HFFc6 (cell line): ENCODE results near the gene ADGRG1. TPM values are rescaled to one million over a fixed set of nuclear protein-coding genes. Genes with fewer than 3 reads are reported as not detected.

ENCODE experiments used
- DNase-seq: peaks from one replicate; pipeline ENCODE4 v3.0.0-alpha.2; 2018
- H3K27ac Mint-ChIP-seq: 2 replicates; pipeline ENCODE4 v1.8.0; 2020; ENCODE audit warnings: mild to moderate bottlenecking, mixed read lengths
- H3K27me3 Mint-ChIP-seq: 2 replicates; pipeline ENCODE4 v1.8.0; 2021; ENCODE audit warnings: mild to moderate bottlenecking, moderate library complexity, mixed read lengths; ENCODE audit not compliant: insufficient read depth
- H3K36me3 Mint-ChIP-seq: 2 replicates; pipeline ENCODE4 v1.8.0; 2021; ENCODE audit warnings: low read depth, mixed read lengths
- H3K4me1 Mint-ChIP-seq: 2 replicates; pipeline ENCODE4 v1.8.0; 2020; ENCODE audit warnings: low read depth, mixed read lengths
- H3K4me3 Mint-ChIP-seq: 2 replicates; pipeline ENCODE4 v1.8.0; 2020; ENCODE audit warnings: mild to moderate bottlenecking, moderate library complexity, mixed read lengths
- H3K9me3 Mint-ChIP-seq: 2 replicates; pipeline ENCODE4 v1.8.0; 2020; ENCODE audit warnings: mild to moderate bottlenecking, mixed read lengths
- total RNA-seq, 6 experiments: library from RNA; stranded (reverse); fragmentation: NEBNext Ultra II Directional; extraction: Animal tissue kit (Norgen Biotek cat#: 25700); gene quantifications; 2 replicates in 1 of 6; 3 replicates in 5 of 6; pipeline ENCODE4 v1.2.3, GENCODE V29; 2021
- TF ChIP-seq, protein P1 (sequence below): fragments of 200-600 bp; sonication (generic); IDR thresholded peaks from 2 replicates; pipeline ENCODE4 v1.5.0; 2021; ENCODE audit warnings: antibody characterized with exemption, mild to moderate bottlenecking

ADGRG1 gene
- total RNA-seq, 6 experiments from 2014 or later, result 0.18 to 1.4 (median 0.50) TPM

DNA sequence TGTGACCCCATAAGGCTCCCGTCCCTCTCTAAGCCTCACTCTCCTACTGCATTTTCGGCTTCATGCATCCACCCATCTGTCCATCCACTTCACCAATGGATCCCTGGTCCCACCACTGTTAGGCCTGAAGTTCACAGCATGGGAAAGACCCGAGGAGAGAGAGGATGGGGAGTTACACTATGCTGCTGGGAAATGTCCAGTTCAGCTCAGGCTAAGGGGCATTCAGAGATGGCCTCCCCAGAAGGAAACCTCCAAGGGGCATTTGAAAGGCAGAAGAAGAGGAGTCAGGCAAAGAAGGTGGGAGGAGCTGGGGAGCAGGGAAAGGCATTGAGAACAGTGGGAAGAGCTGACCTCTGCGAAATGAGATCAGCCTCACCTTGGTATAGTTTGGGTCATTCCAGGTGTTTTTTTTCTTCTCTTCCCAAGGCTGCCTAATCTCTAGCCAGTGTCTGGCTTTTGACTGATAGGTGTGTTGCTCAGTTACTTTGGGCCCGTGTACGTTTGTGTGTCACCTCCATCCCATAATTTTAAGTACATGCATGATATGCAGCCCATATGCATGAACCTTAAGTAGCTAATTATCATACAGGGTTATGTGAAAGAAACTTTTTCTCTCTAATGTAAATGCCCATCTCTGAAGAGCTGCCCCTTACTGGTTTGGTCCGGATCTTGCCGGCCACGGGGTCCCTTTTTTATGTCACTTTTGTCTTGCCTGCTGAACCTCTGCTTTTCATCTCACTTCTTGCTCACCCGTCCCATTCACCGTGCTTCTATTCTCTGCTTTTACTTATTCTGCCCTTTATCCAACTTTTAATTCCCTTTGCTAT, 54.6 kb downstream of the ADGRG1 start:
- TF ChIP-seq, protein P1, sequence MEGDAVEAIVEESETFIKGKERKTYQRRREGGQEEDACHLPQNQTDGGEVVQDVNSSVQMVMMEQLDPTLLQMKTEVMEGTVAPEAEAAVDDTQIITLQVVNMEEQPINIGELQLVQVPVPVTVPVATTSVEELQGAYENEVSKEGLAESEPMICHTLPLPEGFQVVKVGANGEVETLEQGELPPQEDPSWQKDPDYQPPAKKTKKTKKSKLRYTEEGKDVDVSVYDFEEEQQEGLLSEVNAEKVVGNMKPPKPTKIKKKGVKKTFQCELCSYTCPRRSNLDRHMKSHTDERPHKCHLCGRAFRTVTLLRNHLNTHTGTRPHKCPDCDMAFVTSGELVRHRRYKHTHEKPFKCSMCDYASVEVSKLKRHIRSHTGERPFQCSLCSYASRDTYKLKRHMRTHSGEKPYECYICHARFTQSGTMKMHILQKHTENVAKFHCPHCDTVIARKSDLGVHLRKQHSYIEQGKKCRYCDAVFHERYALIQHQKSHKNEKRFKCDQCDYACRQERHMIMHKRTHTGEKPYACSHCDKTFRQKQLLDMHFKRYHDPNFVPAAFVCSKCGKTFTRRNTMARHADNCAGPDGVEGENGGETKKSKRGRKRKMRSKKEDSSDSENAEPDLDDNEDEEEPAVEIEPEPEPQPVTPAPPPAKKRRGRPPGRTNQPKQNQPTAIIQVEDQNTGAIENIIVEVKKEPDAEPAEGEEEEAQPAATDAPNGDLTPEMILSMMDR, result no peak
- DNase-seq, result no peak
- H3K9me3 Mint-ChIP-seq, result no peaks in the 10 kb centered on the region
- no peak overlapping the region for H3K4me3 Mint-ChIP-seq
- H3K27ac Mint-ChIP-seq, result no peak overlapping the region
- H3K27me3 Mint-ChIP-seq, result peaks cover 33% of the 10 kb centered on the region
- no peaks in the 10 kb centered on the region for H3K36me3 Mint-ChIP-seq
- H3K4me1 Mint-ChIP-seq, result no peaks in the 10 kb centered on the region

GRCh38 chr16:57683636-57684545, 55.5 kb downstream of the ADGRG1 start:
- Mint-ChIP-seq H3K27me3 (peaks cover 35% of the 10 kb centered on the region), H3K27ac (no peak overlapping the region), H3K36me3 (no peaks in the 10 kb centered on the region), H3K9me3 (no peaks in the 10 kb centered on the region), H3K4me3 (no peak overlapping the region), H3K4me1 (no peaks in the 10 kb centered on the region)
- TF ChIP-seq, protein P1, result no peak
- no peak for DNase-seq

DNA sequence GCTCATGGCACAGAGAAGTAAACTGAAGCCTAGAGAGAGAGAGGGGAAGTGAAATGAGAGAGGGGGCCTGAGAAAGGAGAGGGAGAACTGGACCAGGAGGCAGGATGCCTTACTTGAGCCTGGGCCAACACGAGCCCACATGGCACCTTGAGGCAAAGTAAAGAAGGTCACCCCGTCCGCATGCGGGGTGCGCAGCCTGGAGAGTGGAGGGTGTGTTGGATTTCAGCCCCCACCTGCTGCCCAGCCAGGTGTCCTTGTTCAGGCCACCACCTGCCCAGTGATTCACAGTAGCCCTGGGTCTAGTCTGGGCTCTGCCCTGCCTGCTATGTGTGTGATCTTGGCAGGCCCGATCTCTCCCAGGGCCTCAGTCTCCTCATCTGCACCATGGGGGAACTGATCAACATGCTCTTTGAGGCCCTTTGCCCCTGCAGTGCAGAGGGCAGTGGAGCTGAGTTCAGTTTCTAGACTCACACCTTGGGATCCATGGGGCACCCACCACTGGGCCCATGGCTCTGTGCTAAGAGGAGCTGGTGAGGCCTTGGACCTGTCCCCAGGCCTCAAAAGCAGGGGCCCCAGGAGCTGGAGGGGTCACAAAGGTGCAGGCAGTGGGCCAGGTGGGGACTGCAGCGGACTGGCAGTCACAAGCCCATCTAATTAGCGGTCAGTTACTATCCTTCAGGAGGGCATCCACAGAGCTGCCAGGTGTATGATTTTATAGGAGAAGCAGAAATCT, 56.4 kb downstream of the ADGRG1 start:
- no peaks in the 10 kb centered on the region for H3K4me1 Mint-ChIP-seq
- TF ChIP-seq, protein P1, result no peak
- peaks cover 30% of the 10 kb centered on the region for H3K27me3 Mint-ChIP-seq
- no peaks in the 10 kb centered on the region for H3K9me3 Mint-ChIP-seq
- DNase-seq, result no peak
- H3K4me3 Mint-ChIP-seq, result no peak overlapping the region
- no peak overlapping the region for H3K27ac Mint-ChIP-seq
- H3K36me3 Mint-ChIP-seq, result no peaks in the 10 kb centered on the region

- TF ChIP-seq, protein P1, result no peak
- H3K27ac Mint-ChIP-seq, result no peak overlapping the region
- no peaks in the 10 kb centered on the region for H3K9me3 Mint-ChIP-seq
- peaks cover 29% of the 10 kb centered on the region for H3K27me3 Mint-ChIP-seq
- H3K4me3 Mint-ChIP-seq, result no peak overlapping the region
- H3K36me3 Mint-ChIP-seq, result no peaks in the 10 kb centered on the region
- no peaks in the 10 kb centered on the region for H3K4me1 Mint-ChIP-seq
- no peak for DNase-seq
Measured at GRCh38 chr16:57685633-57686032, 57.2 kb downstream of the ADGRG1 start.

DNA sequence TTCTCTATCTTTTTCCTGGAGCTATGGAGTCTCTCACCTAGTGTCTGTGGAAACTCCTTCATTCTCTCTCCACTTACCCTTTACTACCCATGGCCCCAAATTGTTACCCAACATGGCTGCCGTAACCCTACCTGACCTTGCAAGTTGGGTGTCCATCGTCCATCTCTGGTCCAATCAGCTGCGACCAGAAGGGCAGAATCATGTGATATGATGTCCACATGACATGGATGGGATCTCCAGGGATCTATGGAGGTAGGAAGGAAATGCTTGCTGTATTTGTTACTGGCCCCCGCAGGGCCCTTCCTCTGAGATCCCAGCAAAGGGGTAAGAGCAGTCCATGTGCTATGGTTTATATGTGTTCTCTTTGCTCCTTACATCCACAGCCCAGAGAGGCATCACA, 58.1 kb downstream of the ADGRG1 start:
- no peaks in the 10 kb centered on the region for H3K9me3 Mint-ChIP-seq
- peaks cover 26% of the 10 kb centered on the region for H3K27me3 Mint-ChIP-seq
- no peak overlapping the region for H3K4me3 Mint-ChIP-seq
- no peak for DNase-seq
- no peak overlapping the region for H3K27ac Mint-ChIP-seq
- no peaks in the 10 kb centered on the region for H3K36me3 Mint-ChIP-seq
- H3K4me1 Mint-ChIP-seq, result no peaks in the 10 kb centered on the region
- TF ChIP-seq, protein P1, result no peak
